WTC11 (cell line): ENCODE measurements around the gene MARCHF10. TPM values are rescaled to one million over a fixed set of nuclear protein-coding genes. Genes with fewer than 3 reads are reported as not detected.
A peak's percentile ranks its signal among the peaks of the same experiment; 100 is the strongest.

Experiments
- ATAC-seq: fragments of 200-7000 bp; cut with Tn5 transposase; 2 replicates; pipeline ENCODE4 v1.10.0; 2021; ENCODE audit warnings: mild to moderate bottlenecking, moderate library complexity
- CTCF ChIA-PET: fragments of 300-600 bp; sonication (Branson Sonifier 250); formaldehyde crosslinking; loops from one replicate; lab custom pipeline; 2021; ENCODE audit warnings: antibody characterized with exemption; lab: Charles Lee
- POLR2A ChIA-PET: fragments of 350-600 bp; sonication (Branson Sonifier 250); formaldehyde crosslinking; loops from one replicate; lab custom pipeline; 2021; ENCODE audit warnings: antibody characterized with exemption; lab: Charles Lee
- DNase-seq: peaks from one replicate; pipeline ENCODE4 v3.0.0; 2021; ENCODE audit warnings: low spot score
- H3K27ac Mint-ChIP-seq: 2 replicates; pipeline ENCODE4 v1.8.0; 2021; ENCODE audit warnings: mixed read lengths
- H3K27me3 Mint-ChIP-seq: 2 replicates; pipeline ENCODE4 v1.8.0; 2021; ENCODE audit warnings: low read depth, mild to moderate bottlenecking, moderate library complexity, mixed read lengths
- H3K36me3 Mint-ChIP-seq: 2 replicates; pipeline ENCODE4 v1.8.0; 2021; ENCODE audit warnings: mixed read lengths
- H3K4me1 Mint-ChIP-seq: 2 replicates; pipeline ENCODE4 v1.8.0; 2022; ENCODE audit warnings: mixed read lengths
- H3K4me3 Mint-ChIP-seq: 2 replicates; pipeline ENCODE4 v1.8.0; 2021; ENCODE audit warnings: mild to moderate bottlenecking, moderate library complexity, mixed read lengths
- H3K9me3 Mint-ChIP-seq: 2 replicates; pipeline ENCODE4 v1.8.0; 2021; ENCODE audit warnings: mixed read lengths
- AFF4 ChIP-seq: sonication (generic); formaldehyde crosslinking; IDR thresholded peaks from 2 replicates; pipeline ENCODE4 v1.8.1; 2023; ENCODE audit warnings: mild to moderate bottlenecking, missing genetic modification reagents, borderline replicate concordance
- ATF1 ChIP-seq: sonication (generic); formaldehyde crosslinking; IDR thresholded peaks from 2 replicates; pipeline ENCODE4 v1.8.1; 2023; ENCODE audit warnings: mild to moderate bottlenecking, moderate library complexity, missing genetic modification reagents
- ATF6 ChIP-seq: sonication (generic); formaldehyde crosslinking; IDR thresholded peaks from 2 replicates; pipeline ENCODE4 v1.8.1; 2023; ENCODE audit warnings: mild to moderate bottlenecking, missing genetic modification reagents
- CBFB ChIP-seq: sonication (generic); formaldehyde crosslinking; IDR thresholded peaks from 2 replicates; pipeline ENCODE4 v1.8.1; 2022; ENCODE audit warnings: mild to moderate bottlenecking, low read depth, missing genetic modification reagents
- CDX4 ChIP-seq: fragments of 250-450 bp; sonication (Bioruptor Pico); IDR thresholded peaks from 2 replicates; pipeline ENCODE4 v1.9.0; 2021; ENCODE audit warnings: moderate library complexity, mild to moderate bottlenecking, inconsistent platforms, borderline replicate concordance
- E2F1 ChIP-seq: sonication (generic); formaldehyde crosslinking; IDR thresholded peaks from 2 replicates; pipeline ENCODE4 v1.8.0; 2022; ENCODE audit warnings: mild to moderate bottlenecking, missing genetic modification reagents
- E2F5 ChIP-seq: sonication (generic); formaldehyde crosslinking; IDR thresholded peaks from 2 replicates; pipeline ENCODE4 v1.8.1; 2022; ENCODE audit warnings: mild to moderate bottlenecking, moderate library complexity, missing genetic modification reagents
- ESRRA ChIP-seq: sonication (generic); formaldehyde crosslinking; IDR thresholded peaks from 2 replicates; pipeline ENCODE4 v1.8.1; 2022; ENCODE audit warnings: mild to moderate bottlenecking, missing genetic modification reagents, borderline replicate concordance
- ETV6 ChIP-seq: sonication (generic); formaldehyde crosslinking; IDR thresholded peaks from 2 replicates; pipeline ENCODE4 v1.8.1; 2022; ENCODE audit warnings: mild to moderate bottlenecking, missing genetic modification reagents
- GRHL2 ChIP-seq: fragments of 250-450 bp; sonication (Bioruptor Pico); IDR thresholded peaks from 2 replicates; pipeline ENCODE4 v1.8.0; 2022; ENCODE audit warnings: mild to moderate bottlenecking, moderate library complexity; ENCODE audit not compliant: insufficient replicate concordance, severe bottlenecking
- HMGA2 ChIP-seq: fragments of 250-450 bp; sonication (Bioruptor Pico); IDR thresholded peaks from 2 replicates; pipeline ENCODE4 v1.4.0; 2021; ENCODE audit warnings: mild to moderate bottlenecking, moderate library complexity
- IRF2 ChIP-seq: sonication (generic); formaldehyde crosslinking; IDR thresholded peaks from 2 replicates; pipeline ENCODE4 v1.8.0; 2022; ENCODE audit warnings: low read depth, missing genetic modification reagents, borderline replicate concordance
- MYBL2 ChIP-seq: sonication (generic); formaldehyde crosslinking; IDR thresholded peaks from 2 replicates; pipeline ENCODE4 v1.8.1; 2023; ENCODE audit warnings: mild to moderate bottlenecking, moderate library complexity, missing genetic modification reagents
- NFYB ChIP-seq: sonication (generic); formaldehyde crosslinking; conservative IDR thresholded peaks from 2 replicates; pipeline ENCODE4 v1.8.0; 2022; ENCODE audit warnings: low read depth, missing genetic modification reagents
- NR1H2 ChIP-seq: sonication (generic); formaldehyde crosslinking; IDR thresholded peaks from 2 replicates; pipeline ENCODE4 v1.9.0; 2021; ENCODE audit warnings: mild to moderate bottlenecking, moderate library complexity, missing genetic modification reagents
- NR3C1 ChIP-seq: sonication (generic); formaldehyde crosslinking; conservative IDR thresholded peaks from 2 replicates; pipeline ENCODE4 v1.8.1; 2023; ENCODE audit warnings: low read depth, mild to moderate bottlenecking, missing genetic modification reagents
- TP53 ChIP-seq: sonication (generic); formaldehyde crosslinking; IDR thresholded peaks from 2 replicates; pipeline ENCODE4 v1.8.1; 2023; ENCODE audit warnings: mild to moderate bottlenecking, missing genetic modification reagents
- USF2 ChIP-seq: sonication (generic); formaldehyde crosslinking; IDR thresholded peaks from 2 replicates; pipeline ENCODE4 v1.8.1; 2023; ENCODE audit warnings: mild to moderate bottlenecking, missing genetic modification reagents, moderate library complexity
- ZBTB21 ChIP-seq: sonication (generic); formaldehyde crosslinking; IDR thresholded peaks from 2 replicates; pipeline ENCODE4 v1.8.1; 2023; ENCODE audit warnings: mild to moderate bottlenecking, missing genetic modification reagents, borderline replicate concordance
- ZBTB43 ChIP-seq: sonication (generic); formaldehyde crosslinking; IDR thresholded peaks from 2 replicates; pipeline ENCODE4 v1.8.1; 2023; ENCODE audit warnings: mild to moderate bottlenecking, missing genetic modification reagents
- ZMAT4 ChIP-seq: fragments of 250-450 bp; sonication (Bioruptor Pico); IDR thresholded peaks from 2 replicates; pipeline ENCODE4 v1.9.0; 2021; ENCODE audit warnings: mild to moderate bottlenecking
- ZNF121 ChIP-seq: sonication (generic); formaldehyde crosslinking; IDR thresholded peaks from 2 replicates; pipeline ENCODE4 v1.8.0; 2023; ENCODE audit warnings: missing genetic modification reagents
- ZNF317 ChIP-seq: sonication (generic); formaldehyde crosslinking; IDR thresholded peaks from 2 replicates; pipeline ENCODE4 v1.8.1; 2023; ENCODE audit warnings: low read depth, mild to moderate bottlenecking, moderate library complexity, missing genetic modification reagents, borderline replicate concordance
- ZNF423 ChIP-seq: fragments of 250-450 bp; sonication (Bioruptor Pico); IDR thresholded peaks from 2 replicates; pipeline ENCODE4 v2.1.2; 2022; ENCODE audit warnings: mild to moderate bottlenecking, moderate library complexity
- total RNA-seq: library from RNA; stranded (reverse); gene quantifications from 3 replicates; pipeline ENCODE4 v1.2.3, GENCODE V29; 2021

The MARCHF10 gene
- total RNA-seq, 1 experiment from 2014 or later: 1.0 TPM

GRCh38 chr17:62808576-62808970, 459 bp upstream of the MARCHF10 start:
- CTCF ChIA-PET: interaction anchor here (1.0 kb wide), 1 partner anchor 34 kb away, joined by 3 read pairs; no protein-coding TSS in a partner anchor
- Mint-ChIP-seq H3K36me3 (peaks cover 1% of the 10 kb centered on the region), H3K9me3 (peaks cover 15% of the 10 kb centered on the region)
- peak; percentile 25 for ATAC-seq
- POLR2A ChIA-PET: interaction anchor here (0.7 kb wide), 1 partner anchor 106 kb away, joined by 5 read pairs; no protein-coding TSS in a partner anchor
- TF ChIP-seq AFF4 (no peak), ETV6 (CRISPR knock-in tag) (no peak), HMGA2 (CRISPR knock-in tag) (no peak), E2F1 (CRISPR knock-in tag) (no peak), ESRRA (CRISPR knock-in tag) (no peak), ZBTB43 (CRISPR knock-in tag) (no peak), NR3C1 (CRISPR knock-in tag) (no peak)
- TF ChIP-seq, all 79 proteins: peak for 0
- Mint-ChIP-seq H3K4me3 (peak overlapping the region; percentile 61), H3K27ac (no peak overlapping the region), H3K27me3 (no peaks in the 10 kb centered on the region), H3K4me1 (peaks cover 23% of the 10 kb centered on the region)
- DNase-seq: no peak

GRCh38 chr17:62805234-62805633, 2.9 kb downstream of the MARCHF10 start:
- no peak overlapping the region for H3K27ac Mint-ChIP-seq
- DNase-seq (no peak), ATAC-seq (no peak)
- H3K27me3 Mint-ChIP-seq: no peaks in the 10 kb centered on the region
- ChIA-PET POLR2A (no interaction called here), CTCF (no interaction called here)
- H3K36me3 Mint-ChIP-seq: no peaks in the 10 kb centered on the region
- peaks cover 28% of the 10 kb centered on the region for H3K4me1 Mint-ChIP-seq
- no peaks in the 10 kb centered on the region for H3K9me3 Mint-ChIP-seq
- H3K4me3 Mint-ChIP-seq: no peak overlapping the region
- no peak for TF ChIP-seq NFYB
- TF ChIP-seq CBFB (CRISPR knock-in tag): no peak
- TF ChIP-seq E2F5 (CRISPR knock-in tag): no peak
- no peak for TF ChIP-seq ZNF121
- no peak for TF ChIP-seq TP53 (CRISPR knock-in tag)
- TF ChIP-seq ZMAT4 (CRISPR knock-in tag): no peak
- TF ChIP-seq ZNF423: no peak
- no peak for TF ChIP-seq CDX4
- TF ChIP-seq ATF1 (CRISPR knock-in tag): no peak
- no peak for TF ChIP-seq IRF2
- TF ChIP-seq NR1H2 (CRISPR knock-in tag): no peak
- TF ChIP-seq ZBTB21 (CRISPR knock-in tag): no peak
- no peak for TF ChIP-seq USF2 (CRISPR knock-in tag)
- TF ChIP-seq ATF6 (CRISPR knock-in tag): no peak
- no peak for TF ChIP-seq ZNF317 (CRISPR knock-in tag)
- no peak for TF ChIP-seq ETV6 (CRISPR knock-in tag)
- TF ChIP-seq GRHL2 (CRISPR knock-in tag): no peak
- no peak for TF ChIP-seq MYBL2 (CRISPR knock-in tag)
